SK-N-SH treated with all-trans-retinoic acid at 6 μM for 48 hours (cell line): ENCODE data around the gene TXNDC5.

ENCODE experiments used
- ATAC-seq: fragments of 200-7000 bp; cut with Tn5 transposase; 3 replicates; pipeline ENCODE4 v1.9.1; 2020; ENCODE audit warnings: mild to moderate bottlenecking, moderate library complexity
- ARNTL ChIP-seq: fragments of 450-650 bp; formaldehyde crosslinking; IDR thresholded peaks from 2 replicates; pipeline ENCODE4 v1.5.0; 2020; ENCODE audit warnings: low read depth, mild to moderate bottlenecking, moderate library complexity, borderline replicate concordance
- BACH2 ChIP-seq: fragments of 250-450 bp; sonication (Bioruptor Pico); IDR thresholded peaks from 2 replicates; pipeline ENCODE4 v1.9.0; 2021; ENCODE audit warnings: mild to moderate bottlenecking, borderline replicate concordance
- CSDC2 ChIP-seq: fragments of 250-450 bp; sonication (Bioruptor Pico); IDR thresholded peaks from 2 replicates; pipeline ENCODE4 v1.5.0; 2020; ENCODE audit warnings: mild to moderate bottlenecking, moderate library complexity
- ESRRG ChIP-seq: fragments of 250-450 bp; sonication (Bioruptor Pico); IDR thresholded peaks from 2 replicates; pipeline ENCODE4 v1.6.1; 2021; ENCODE audit warnings: mild to moderate bottlenecking
- GLIS3 ChIP-seq: fragments of 250-450 bp; sonication (Bioruptor Pico); IDR thresholded peaks from 2 replicates; pipeline ENCODE4 v1.5.0; 2020; ENCODE audit warnings: mild to moderate bottlenecking, moderate library complexity
- OSR1 ChIP-seq: fragments of 250-450 bp; sonication (Bioruptor Pico); IDR thresholded peaks from 2 replicates; pipeline ENCODE4 v1.8.0; 2022; ENCODE audit warnings: moderate library complexity, mild to moderate bottlenecking, inconsistent platforms
- PPARA ChIP-seq: fragments of 250-450 bp; sonication (Bioruptor Pico); IDR thresholded peaks from 2 replicates; pipeline ENCODE4 v1.5.0; 2020; ENCODE audit warnings: mild to moderate bottlenecking, borderline replicate concordance
- RARB ChIP-seq: fragments of 250-450 bp; sonication (Bioruptor Pico); IDR thresholded peaks from 2 replicates; pipeline ENCODE4 v1.8.0; 2021; ENCODE audit warnings: mild to moderate bottlenecking, moderate library complexity
- SNAI2 ChIP-seq: fragments of 250-450 bp; sonication (Bioruptor Pico); IDR thresholded peaks from 2 replicates; pipeline ENCODE4 v1.5.0; 2020; ENCODE audit warnings: mild to moderate bottlenecking, moderate library complexity
- TCF4 ChIP-seq: fragments of 250-450 bp; sonication (Bioruptor Pico); IDR thresholded peaks from 2 replicates; pipeline ENCODE4 v1.8.0; 2021; ENCODE audit warnings: mild to moderate bottlenecking, moderate library complexity, borderline replicate concordance
- TOX ChIP-seq: fragments of 250-450 bp; sonication (Bioruptor Pico); IDR thresholded peaks from 2 replicates; pipeline ENCODE4 v1.8.0; 2021; ENCODE audit warnings: mild to moderate bottlenecking, moderate library complexity, borderline replicate concordance
- ZFP3 ChIP-seq: fragments of 250-450 bp; sonication (Bioruptor Pico); IDR thresholded peaks from 2 replicates; pipeline ENCODE4 v1.5.0; 2020; ENCODE audit warnings: mild to moderate bottlenecking, moderate library complexity
- ZFP30 ChIP-seq: fragments of 450-650 bp; formaldehyde crosslinking; IDR thresholded peaks from 2 replicates; pipeline ENCODE4 v1.5.0; 2022; ENCODE audit warnings: mild to moderate bottlenecking, moderate library complexity
- ZNF565 ChIP-seq: fragments of 450-650 bp; formaldehyde crosslinking; conservative IDR thresholded peaks from 2 replicates; pipeline ENCODE4 v1.5.0; 2020; ENCODE audit warnings: low read depth, mild to moderate bottlenecking, moderate library complexity
- TF ChIP-seq, protein P1 (sequence below): fragments of 250-450 bp; sonication (Bioruptor Pico); IDR thresholded peaks from 2 replicates; pipeline ENCODE4 v1.5.0; 2020; ENCODE audit warnings: mild to moderate bottlenecking, moderate library complexity
- TF ChIP-seq, protein P2 (sequence below): fragments of 250-450 bp; sonication (Bioruptor Pico); IDR thresholded peaks from 2 replicates; pipeline ENCODE4 v1.5.1; 2020; ENCODE audit warnings: low read depth, mild to moderate bottlenecking, moderate library complexity
- TF ChIP-seq, protein P3 (sequence below): fragments of 250-450 bp; sonication (Bioruptor Pico); IDR thresholded peaks from 2 replicates; pipeline ENCODE4 v1.8.0; 2021; ENCODE audit warnings: low read depth, mild to moderate bottlenecking, moderate library complexity, borderline replicate concordance
- TF ChIP-seq, protein P4 (sequence below): fragments of 250-450 bp; sonication (Bioruptor Pico); IDR thresholded peaks from 2 replicates; pipeline ENCODE4 v1.8.0; 2020; ENCODE audit warnings: mild to moderate bottlenecking, moderate library complexity, borderline replicate concordance
- TF ChIP-seq, protein P5 (sequence below): fragments of 250-450 bp; sonication (Bioruptor Pico); IDR thresholded peaks from 2 replicates; pipeline ENCODE4 v1.5.1; 2021; ENCODE audit warnings: mild to moderate bottlenecking, moderate library complexity

TXNDC5 gene

DNA sequence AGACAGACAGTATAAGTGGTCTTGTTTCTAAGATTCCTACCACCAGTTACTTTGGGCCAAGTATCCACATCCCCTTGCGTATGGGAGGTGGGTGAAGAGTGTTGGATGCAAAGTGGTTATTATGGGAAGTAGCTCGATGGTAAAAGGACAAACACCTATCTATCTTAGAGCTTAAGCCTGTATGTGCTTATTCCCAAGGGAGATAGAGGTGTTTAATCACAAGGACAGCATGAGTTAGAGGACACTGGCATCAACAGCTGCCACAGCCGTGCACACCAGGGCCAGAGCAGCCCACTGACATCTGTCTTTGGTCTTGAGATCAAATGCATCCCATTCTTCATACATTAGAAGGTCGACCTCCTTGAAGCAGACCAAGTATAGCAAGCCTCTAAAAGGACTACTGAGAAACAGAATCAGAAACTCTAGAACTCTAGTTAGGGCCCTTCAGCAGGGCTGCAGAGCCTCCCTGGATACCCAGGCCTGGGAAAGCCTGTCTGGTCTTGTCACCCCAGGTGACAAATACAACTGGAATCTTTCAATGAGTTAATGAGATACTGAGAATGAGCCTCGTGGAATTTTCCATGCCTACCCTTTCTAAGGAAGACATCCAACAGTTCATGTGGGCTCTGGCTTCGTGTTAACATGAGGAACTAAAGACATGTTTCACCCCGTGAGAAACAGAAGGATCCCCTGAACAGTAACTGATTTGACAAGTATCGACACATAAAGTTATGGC, 28.7 kb downstream of the TXNDC5 start (continued):
- TF ChIP-seq, protein P1, sequence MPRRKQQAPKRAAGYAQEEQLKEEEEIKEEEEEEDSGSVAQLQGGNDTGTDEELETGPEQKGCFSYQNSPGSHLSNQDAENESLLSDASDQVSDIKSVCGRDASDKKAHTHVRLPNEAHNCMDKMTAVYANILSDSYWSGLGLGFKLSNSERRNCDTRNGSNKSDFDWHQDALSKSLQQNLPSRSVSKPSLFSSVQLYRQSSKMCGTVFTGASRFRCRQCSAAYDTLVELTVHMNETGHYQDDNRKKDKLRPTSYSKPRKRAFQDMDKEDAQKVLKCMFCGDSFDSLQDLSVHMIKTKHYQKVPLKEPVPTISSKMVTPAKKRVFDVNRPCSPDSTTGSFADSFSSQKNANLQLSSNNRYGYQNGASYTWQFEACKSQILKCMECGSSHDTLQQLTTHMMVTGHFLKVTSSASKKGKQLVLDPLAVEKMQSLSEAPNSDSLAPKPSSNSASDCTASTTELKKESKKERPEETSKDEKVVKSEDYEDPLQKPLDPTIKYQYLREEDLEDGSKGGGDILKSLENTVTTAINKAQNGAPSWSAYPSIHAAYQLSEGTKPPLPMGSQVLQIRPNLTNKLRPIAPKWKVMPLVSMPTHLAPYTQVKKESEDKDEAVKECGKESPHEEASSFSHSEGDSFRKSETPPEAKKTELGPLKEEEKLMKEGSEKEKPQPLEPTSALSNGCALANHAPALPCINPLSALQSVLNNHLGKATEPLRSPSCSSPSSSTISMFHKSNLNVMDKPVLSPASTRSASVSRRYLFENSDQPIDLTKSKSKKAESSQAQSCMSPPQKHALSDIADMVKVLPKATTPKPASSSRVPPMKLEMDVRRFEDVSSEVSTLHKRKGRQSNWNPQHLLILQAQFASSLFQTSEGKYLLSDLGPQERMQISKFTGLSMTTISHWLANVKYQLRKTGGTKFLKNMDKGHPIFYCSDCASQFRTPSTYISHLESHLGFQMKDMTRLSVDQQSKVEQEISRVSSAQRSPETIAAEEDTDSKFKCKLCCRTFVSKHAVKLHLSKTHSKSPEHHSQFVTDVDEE (CRISPR knock-in tag): no peak
- TF ChIP-seq RARB (CRISPR knock-in tag) (no peak), ESRRG (CRISPR knock-in tag) (no peak), TCF4 (CRISPR knock-in tag) (no peak), SNAI2 (no peak), ZFP3 (CRISPR knock-in tag) (no peak), TOX (CRISPR knock-in tag) (no peak)
- TF ChIP-seq, protein P2, sequence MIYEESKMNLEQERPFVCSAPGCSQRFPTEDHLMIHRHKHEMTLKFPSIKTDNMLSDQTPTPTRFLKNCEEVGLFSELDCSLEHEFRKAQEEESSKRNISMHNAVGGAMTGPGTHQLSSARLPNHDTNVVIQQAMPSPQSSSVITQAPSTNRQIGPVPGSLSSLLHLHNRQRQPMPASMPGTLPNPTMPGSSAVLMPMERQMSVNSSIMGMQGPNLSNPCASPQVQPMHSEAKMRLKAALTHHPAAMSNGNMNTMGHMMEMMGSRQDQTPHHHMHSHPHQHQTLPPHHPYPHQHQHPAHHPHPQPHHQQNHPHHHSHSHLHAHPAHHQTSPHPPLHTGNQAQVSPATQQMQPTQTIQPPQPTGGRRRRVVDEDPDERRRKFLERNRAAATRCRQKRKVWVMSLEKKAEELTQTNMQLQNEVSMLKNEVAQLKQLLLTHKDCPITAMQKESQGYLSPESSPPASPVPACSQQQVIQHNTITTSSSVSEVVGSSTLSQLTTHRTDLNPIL (CRISPR knock-in tag): no peak
- TF ChIP-seq, all 23 proteins: peak for 0

DNA sequence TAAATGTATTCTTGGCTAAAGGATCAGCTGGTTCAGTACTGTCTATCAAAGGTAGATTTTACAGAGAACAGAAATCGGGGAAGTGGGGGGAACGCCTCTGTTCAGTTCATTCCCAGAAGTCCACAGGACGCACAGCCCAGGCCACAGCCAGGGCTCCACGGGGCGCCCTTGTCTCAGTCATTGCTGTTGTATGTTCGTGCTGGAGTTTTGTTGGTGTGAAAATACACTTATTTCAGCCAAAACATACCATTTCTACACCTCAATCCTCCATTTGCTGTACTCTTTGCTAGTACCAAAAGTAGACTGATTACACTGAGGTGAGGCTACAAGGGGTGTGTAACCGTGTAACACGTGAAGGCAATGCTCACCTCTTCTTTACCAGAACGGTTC, 29.9 kb downstream of the TXNDC5 start:
- TF ChIP-seq TOX (CRISPR knock-in tag): no peak
- no peak for TF ChIP-seq CSDC2 (CRISPR knock-in tag)
- TF ChIP-seq OSR1 (CRISPR knock-in tag): no peak
- TF ChIP-seq ZNF565: no peak
- TF ChIP-seq SNAI2: no peak
- TF ChIP-seq, protein P3, sequence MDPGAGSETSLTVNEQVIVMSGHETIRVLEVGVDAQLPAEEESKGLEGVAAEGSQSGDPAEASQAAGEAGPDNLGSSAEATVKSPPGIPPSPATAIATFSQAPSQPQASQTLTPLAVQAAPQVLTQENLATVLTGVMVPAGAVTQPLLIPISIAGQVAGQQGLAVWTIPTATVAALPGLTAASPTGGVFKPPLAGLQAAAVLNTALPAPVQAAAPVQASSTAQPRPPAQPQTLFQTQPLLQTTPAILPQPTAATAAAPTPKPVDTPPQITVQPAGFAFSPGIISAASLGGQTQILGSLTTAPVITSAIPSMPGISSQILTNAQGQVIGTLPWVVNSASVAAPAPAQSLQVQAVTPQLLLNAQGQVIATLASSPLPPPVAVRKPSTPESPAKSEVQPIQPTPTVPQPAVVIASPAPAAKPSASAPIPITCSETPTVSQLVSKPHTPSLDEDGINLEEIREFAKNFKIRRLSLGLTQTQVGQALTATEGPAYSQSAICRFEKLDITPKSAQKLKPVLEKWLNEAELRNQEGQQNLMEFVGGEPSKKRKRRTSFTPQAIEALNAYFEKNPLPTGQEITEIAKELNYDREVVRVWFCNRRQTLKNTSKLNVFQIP (CRISPR knock-in tag): no peak
- no peak for TF ChIP-seq ZFP3 (CRISPR knock-in tag)
- no peak for ATAC-seq

DNA sequence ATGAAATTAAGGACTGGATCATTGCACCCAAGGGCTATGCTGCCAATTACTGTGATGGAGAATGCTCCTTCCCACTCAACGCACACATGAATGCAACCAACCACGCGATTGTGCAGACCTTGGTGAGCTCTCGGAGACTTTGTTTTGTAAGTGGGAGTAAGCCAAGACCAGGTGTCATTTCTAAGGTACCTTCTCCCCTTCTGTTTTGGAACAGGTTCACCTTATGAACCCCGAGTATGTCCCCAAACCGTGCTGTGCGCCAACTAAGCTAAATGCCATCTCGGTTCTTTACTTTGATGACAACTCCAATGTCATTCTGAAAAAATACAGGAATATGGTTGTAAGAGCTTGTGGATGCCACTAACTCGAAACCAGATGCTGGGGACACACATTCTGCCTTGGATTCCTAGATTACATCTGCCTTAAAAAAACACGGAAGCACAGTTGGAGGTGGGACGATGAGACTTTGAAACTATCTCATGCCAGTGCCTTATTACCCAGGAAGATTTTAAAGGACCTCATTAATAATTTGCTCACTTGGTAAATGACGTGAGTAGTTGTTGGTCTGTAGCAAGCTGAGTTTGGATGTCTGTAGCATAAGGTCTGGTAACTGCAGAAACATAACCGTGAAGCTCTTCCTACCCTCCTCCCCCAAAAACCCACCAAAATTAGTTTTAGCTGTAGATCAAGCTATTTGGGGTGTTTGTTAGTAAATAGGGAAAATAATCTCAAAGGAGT, 30.4 kb downstream of the TXNDC5 start:
- ATAC-seq: no peak
- no peak for TF ChIP-seq ESRRG (CRISPR knock-in tag)
- TF ChIP-seq SNAI2: no peak
- no peak for TF ChIP-seq ZFP30 (CRISPR knock-in tag)
- TF ChIP-seq ZFP3 (CRISPR knock-in tag): no peak
- no peak for TF ChIP-seq BACH2
- TF ChIP-seq, protein P4, sequence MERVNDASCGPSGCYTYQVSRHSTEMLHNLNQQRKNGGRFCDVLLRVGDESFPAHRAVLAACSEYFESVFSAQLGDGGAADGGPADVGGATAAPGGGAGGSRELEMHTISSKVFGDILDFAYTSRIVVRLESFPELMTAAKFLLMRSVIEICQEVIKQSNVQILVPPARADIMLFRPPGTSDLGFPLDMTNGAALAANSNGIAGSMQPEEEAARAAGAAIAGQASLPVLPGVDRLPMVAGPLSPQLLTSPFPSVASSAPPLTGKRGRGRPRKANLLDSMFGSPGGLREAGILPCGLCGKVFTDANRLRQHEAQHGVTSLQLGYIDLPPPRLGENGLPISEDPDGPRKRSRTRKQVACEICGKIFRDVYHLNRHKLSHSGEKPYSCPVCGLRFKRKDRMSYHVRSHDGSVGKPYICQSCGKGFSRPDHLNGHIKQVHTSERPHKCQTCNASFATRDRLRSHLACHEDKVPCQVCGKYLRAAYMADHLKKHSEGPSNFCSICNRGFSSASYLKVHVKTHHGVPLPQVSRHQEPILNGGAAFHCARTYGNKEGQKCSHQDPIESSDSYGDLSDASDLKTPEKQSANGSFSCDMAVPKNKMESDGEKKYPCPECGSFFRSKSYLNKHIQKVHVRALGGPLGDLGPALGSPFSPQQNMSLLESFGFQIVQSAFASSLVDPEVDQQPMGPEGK (CRISPR knock-in tag): no peak
- no peak for TF ChIP-seq CSDC2 (CRISPR knock-in tag)
- TF ChIP-seq TOX (CRISPR knock-in tag): no peak
- no peak for TF ChIP-seq PPARA (CRISPR knock-in tag)
- no peak for TF ChIP-seq ARNTL (CRISPR knock-in tag)
- TF ChIP-seq, protein P5, sequence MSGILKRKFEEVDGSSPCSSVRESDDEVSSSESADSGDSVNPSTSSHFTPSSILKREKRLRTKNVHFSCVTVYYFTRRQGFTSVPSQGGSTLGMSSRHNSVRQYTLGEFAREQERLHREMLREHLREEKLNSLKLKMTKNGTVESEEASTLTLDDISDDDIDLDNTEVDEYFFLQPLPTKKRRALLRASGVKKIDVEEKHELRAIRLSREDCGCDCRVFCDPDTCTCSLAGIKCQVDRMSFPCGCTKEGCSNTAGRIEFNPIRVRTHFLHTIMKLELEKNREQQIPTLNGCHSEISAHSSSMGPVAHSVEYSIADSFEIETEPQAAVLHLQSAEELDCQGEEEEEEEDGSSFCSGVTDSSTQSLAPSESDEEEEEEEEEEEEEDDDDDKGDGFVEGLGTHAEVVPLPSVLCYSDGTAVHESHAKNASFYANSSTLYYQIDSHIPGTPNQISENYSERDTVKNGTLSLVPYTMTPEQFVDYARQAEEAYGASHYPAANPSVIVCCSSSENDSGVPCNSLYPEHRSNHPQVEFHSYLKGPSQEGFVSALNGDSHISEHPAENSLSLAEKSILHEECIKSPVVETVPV (CRISPR knock-in tag): no peak
- TF ChIP-seq, protein P3 (CRISPR knock-in tag): no peak
- no peak for TF ChIP-seq RARB (CRISPR knock-in tag)
- TF ChIP-seq, protein P1 (CRISPR knock-in tag): no peak
- TF ChIP-seq, protein P2 (CRISPR knock-in tag): no peak
- no peak for TF ChIP-seq OSR1 (CRISPR knock-in tag)
- no peak for TF ChIP-seq GLIS3 (CRISPR knock-in tag)
